K562 (cell line): ENCODE measurements around the gene STX2. TPM values are rescaled to one million over a fixed set of nuclear protein-coding genes. Genes with fewer than 3 reads are reported as not detected.

Experiments
- ATAC-seq: fragments of 200-7000 bp; cut with Tn5 transposase; 3 replicates; pipeline ENCODE4 v1.9.1; 2020; ENCODE audit warnings: moderate library complexity
- BruUV-seq: library from RNA; stranded (reverse); fragments of 400-500 nt; replicated peaks from 2 replicates; lab custom pipeline; 2021; lab: Mats Ljungman, UMichigan
- CTCF ChIA-PET: fragments of 300-600 bp; formaldehyde crosslinking; extraction: SDS; loops from one replicate; lab custom pipeline; 2021; ENCODE audit warnings: low intra/inter-chr PET ratio; lab: Yijun Ruan, JAX
- POLR2A ChIA-PET: fragments of 300-600, 350-650 bp; sonication (Branson Sonifier 250); formaldehyde crosslinking; extraction: SDS; loops from one replicate; lab custom pipeline; 2021; ENCODE audit warnings: antibody characterized with exemption, inconsistent platforms; lab: Yijun Ruan, JAX
- DNase-seq, 4 experiments: peaks; one replicate each; pipeline versions ENCODE4 v3.0.0 to v3.0.0-alpha.2; 2011 to 2018; ENCODE audit warnings: low spot score in 3 of 4, mixed read lengths in 3 of 4; ENCODE audit errors: extremely low read depth in 1 of 4
- FAIRE-seq: peaks from 2 replicates; lab custom pipeline; 2011; peaks lifted over from hg19 to GRCh38; lab: Jason Lieb, UNC
- H2AFZ ChIP-seq: 2 replicates; pipeline ENCODE4 v1.6.0; 2011; ENCODE audit warnings: low read depth, low read length, control low read depth, inconsistent platforms
- H3K27ac ChIP-seq: fragments of 200-600 bp; 3 replicates; pipeline ENCODE4 v1.8.0; 2011; ENCODE audit warnings: low read depth, mild to moderate bottlenecking, control low read depth, inconsistent platforms, low read length, moderate library complexity, mixed read lengths; ENCODE audit errors: extremely low read depth
- H3K27me3 ChIP-seq, 2 experiments: fragments of 300-600 bp in 1 of 2; 2 replicates in 1 of 2; 3 replicates in 1 of 2; pipeline versions ENCODE4 v1.6.0 to v1.8.0; 2011; ENCODE audit warnings: inconsistent platforms in 2 of 2, low read length in 2 of 2, mild to moderate bottlenecking in 1 of 2, mixed read lengths in 1 of 2, moderate library complexity in 1 of 2; ENCODE audit not compliant: control insufficient read depth in 2 of 2, insufficient read depth in 2 of 2
- H3K36me3 ChIP-seq: fragments of 300-600 bp; 3 replicates; pipeline ENCODE4 v1.8.0; 2011; ENCODE audit warnings: mild to moderate bottlenecking, low read length, inconsistent platforms; ENCODE audit not compliant: control insufficient read depth, insufficient read depth
- H3K4me1 ChIP-seq, 2 experiments: fragments of 200-600 bp in 1 of 2; replicated peaks in 1 of 2; 2 replicates in 1 of 2; 3 replicates in 1 of 2; pipeline versions ENCODE4 v1.5.1 to v1.8.0; 2011; ENCODE audit warnings: inconsistent platforms in 2 of 2, low read length in 2 of 2, mild to moderate bottlenecking in 1 of 2, mixed read lengths in 1 of 2, moderate library complexity in 1 of 2; ENCODE audit not compliant: control insufficient read depth in 2 of 2, insufficient read depth in 2 of 2
- H3K4me2 ChIP-seq: 2 replicates; pipeline ENCODE4 v1.6.1; 2011; ENCODE audit warnings: low read length, control low read depth, inconsistent platforms, mixed read lengths; ENCODE audit not compliant: insufficient read depth
- H3K4me3 ChIP-seq: fragments of 200-600 bp; sonication (generic), shearing (Covaris generic); 2 replicates; pipeline ENCODE4 v1.5.1; 2016; ENCODE audit warnings: control low read depth, inconsistent platforms
- H3K79me2 ChIP-seq: fragments of 200-600 bp; 3 replicates; pipeline ENCODE4 v1.8.0; 2011; ENCODE audit warnings: low read length, inconsistent platforms; ENCODE audit not compliant: control insufficient read depth, insufficient read depth
- H3K9ac ChIP-seq, 2 experiments: 2 replicates each; pipeline versions ENCODE4 v1.6.0 to v1.6.1; 2011; ENCODE audit warnings: low read depth in 2 of 2, low read length in 2 of 2, control low read depth in 1 of 2, inconsistent platforms in 1 of 2, mild to moderate bottlenecking in 1 of 2, mixed read lengths in 1 of 2; ENCODE audit not compliant: insufficient read depth in 1 of 2
- H3K9me1 ChIP-seq: one replicate; pipeline ENCODE4 v1.6.0; 2011; ENCODE audit warnings: inconsistent platforms, mild to moderate bottlenecking, low read length, moderate library complexity; ENCODE audit not compliant: control insufficient read depth, insufficient read depth
- H3K9me3 ChIP-seq: replicated peaks from 2 replicates; pipeline ENCODE4 v1.5.1; 2011; ENCODE audit warnings: low read depth, low read length, inconsistent platforms; ENCODE audit not compliant: control insufficient read depth, insufficient read depth
- H4K20me1 ChIP-seq: replicated peaks from 2 replicates; pipeline ENCODE4 v1.6.1; 2011; ENCODE audit warnings: low read length, inconsistent platforms, mixed read lengths; ENCODE audit not compliant: control insufficient read depth, insufficient read depth
- MLLT1 ChIP-seq, 2 experiments: fragments of 450-650 bp; IDR thresholded peaks; 2 replicates each; pipeline ENCODE4 v1.6.1; 2016
- NCOA6 ChIP-seq: fragments of 450-650 bp; IDR thresholded peaks from 2 replicates; pipeline ENCODE4 v1.6.1; 2017; ENCODE audit warnings: mild to moderate bottlenecking
- ZC3H11A ChIP-seq: IDR thresholded peaks from 2 replicates; pipeline ENCODE4 v1.6.1; 2012; ENCODE audit warnings: low read depth, low read length, improper control_type of control experiment
- ZNF140 ChIP-seq: fragments of 250-450 bp; sonication (Bioruptor Pico); IDR thresholded peaks from 2 replicates; pipeline ENCODE4 v1.8.0; 2021; ENCODE audit warnings: moderate library complexity, mild to moderate bottlenecking, inconsistent platforms
- ZNF551 ChIP-seq: fragments of 250-450 bp; sonication (Bioruptor Pico); IDR thresholded peaks from 2 replicates; pipeline ENCODE4 v1.5.0; 2021; ENCODE audit warnings: mild to moderate bottlenecking, moderate library complexity
- ZNF639 ChIP-seq, 2 experiments: fragments of 200-800 bp in 1 of 2; sonication (Bioruptor generic) in 1 of 2; sonication (generic) in 1 of 2; formaldehyde crosslinking in 1 of 2; IDR thresholded peaks in 1 of 2; conservative IDR thresholded peaks in 1 of 2; 2 replicates each; pipeline versions ENCODE4 v1.5.0 to v1.6.1; 2016 to 2020; ENCODE audit warnings: missing compliant biosample characterization in 1 of 2, missing genetic modification characterization in 1 of 2, missing genetic modification reagents in 1 of 2
- WGBS: fragments of 100-300 bp; shearing (Covaris generic); methylation state at CpG from one replicate; pipeline ENCODE4 v1.1.6; 2016; ENCODE audit warnings: low coverage, mixed read lengths; ENCODE audit not compliant: insufficient coverage; ENCODE audit errors: missing lambda C conversion rate; 5-methylcytosine and 5-hydroxymethylcytosine counted together
- in situ Hi-C: fragments of 300-500 bp; cut with MboI; formaldehyde crosslinking; loops from 4 replicates; pipeline ENCODE4 v1.15.0; 2018; ENCODE audit warnings: inconsistent platforms, mixed read lengths
- intact Hi-C: fragments of 100-400 bp; cut with micrococcal nuclease; formaldehyde crosslinking; loops from 2 replicates; pipeline ENCODE4 v1.14.2; 2022
- polyA plus RNA-seq, 8 experiments: library from polyadenylated mRNA; depleted of rRNA in 4 of 8; stranded (reverse) in 5 of 8; unstranded in 3 of 8; fragments of >200 nt; fragmentation: Nextera tagmentation in 2 of 8; fragmentation: Illumina TruSeq in 1 of 8; extraction: Ambion mirVana in 2 of 8; extraction: Trizol in 1 of 8; gene quantifications; 2 replicates each; pipeline versions ENCODE4 v1.2.1 to v1.2.3, GENCODE V29; 2011 to 2014; ENCODE audit warnings: inconsistent platforms in 1 of 8, missing spikeins in 1 of 8
- total RNA-seq, 7 experiments: library from RNA; depleted of rRNA in 6 of 7; stranded (reverse); fragments of >200 nt in 6 of 7; fragmentation: Illumina TruSeq in 2 of 7; extraction: Trizol in 2 of 7; gene quantifications; 2 replicates each; pipeline versions ENCODE4 v1.2.1 to v1.2.3, GENCODE V29; 2011 to 2021; ENCODE audit warnings: low replicate concordance in 1 of 7

STX2 gene
- total and polyA plus RNA-seq, 9 of the 15 experiments (the other 6 are each of a cell fraction or from before 2014, with no cell fraction given), result 22.2 to 54.6 (median 30.8) TPM

GRCh38 chr12:130806574-130806973 is 32.5 kb downstream of the STX2 start:
- DNase-seq, result no peak
- H3K9ac ChIP-seq, result no peak overlapping the region
- TF ChIP-seq ZNF140 (CRISPR knock-in tag) (no peak), NCOA6 (no peak), MLLT1 (IDR thresholded peaks at IDR 0.05) (no peak), ZC3H11A (no peak), ZNF639 (CRISPR knock-in tag; conservative IDR thresholded peaks at IDR 0.05 in 1 of 2, IDR thresholded peaks at IDR 0.05 in 1 of 2) (no peak), ZNF551 (CRISPR knock-in tag) (no peak)
- no peak overlapping the region for H3K27ac ChIP-seq
- in situ Hi-C loops, result no loop called here
- no peaks in the 10 kb centered on the region for H3K79me2 ChIP-seq
- H3K4me1 ChIP-seq, result no peaks in the 10 kb centered on the region
- intact Hi-C loops, result no loop called here
- no peak overlapping the region for H3K4me2 ChIP-seq
- BruUV-seq, result no TSS peak
- no peak for FAIRE-seq
- ChIA-PET POLR2A (no interaction called here), CTCF (no interaction called here)
- no peak for ATAC-seq
- H3K9me1 ChIP-seq, result no peaks in the 10 kb centered on the region
- H3K9me3 ChIP-seq, result no peaks in the 10 kb centered on the region
- H2AFZ ChIP-seq, result no peak overlapping the region
- no peaks in the 10 kb centered on the region for H3K27me3 ChIP-seq
- peaks cover 84% of the 10 kb centered on the region for H3K36me3 ChIP-seq
- H4K20me1 ChIP-seq, result no peaks in the 10 kb centered on the region
- no peak overlapping the region for H3K4me3 ChIP-seq
- 96% methylated on average over 7 of the region's 7 CpGs for WGBS
